Measurements from ENCODE around the gene IL17C. TPM values are rescaled to one million over a fixed set of nuclear protein-coding genes. Genes with fewer than 3 reads are reported as not detected.

IL17C gene
- total and polyA plus RNA-seq, 9 of the 15 experiments (the other 6 are each of a cell fraction or from before 2014, with no cell fraction given): not detected

DNA sequence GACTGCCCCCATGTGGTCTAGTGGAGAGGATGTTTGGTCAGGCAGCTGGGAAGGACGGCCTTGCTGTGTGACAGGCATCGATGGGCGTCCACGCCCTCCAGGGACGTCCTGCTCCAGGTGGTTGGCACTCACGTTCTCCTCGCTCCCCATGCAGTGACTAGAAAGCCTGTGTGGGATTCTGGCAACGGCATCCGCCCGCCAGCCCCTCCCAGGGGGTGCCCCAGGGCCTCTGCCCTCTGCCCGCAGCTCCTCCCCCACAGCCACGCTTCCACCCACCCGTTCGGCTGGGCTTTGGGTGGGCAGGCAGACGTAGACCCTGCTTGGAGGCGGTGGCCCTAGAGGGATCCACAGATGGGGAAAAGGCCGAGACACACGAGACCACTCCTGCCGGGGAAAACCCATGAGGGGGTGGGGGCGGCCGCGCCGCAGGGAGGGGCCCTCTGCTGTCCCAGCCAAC lies 4.7 kb upstream of the IL17C start (continued):
- TF ChIP-seq DDX20 (tag; IDR thresholded peaks at IDR 0.05; ENCODE audit: low read depth): no peak
- TF ChIP-seq MTA3 (IDR thresholded peaks at IDR 0.05; ENCODE audit: borderline replicate concordance): no peak
- TF ChIP-seq ZNF175 (CRISPR knock-in tag; IDR thresholded peaks at IDR 0.05; ENCODE audit: low read depth): no peak
- TF ChIP-seq CHD1 (IDR thresholded peaks at IDR 0.05; ENCODE audit: low read length): no peak
- no peak for TF ChIP-seq SAP30 (IDR thresholded peaks at IDR 0.05; ENCODE audit: borderline replicate concordance, insufficient read depth, low read depth, low read length, poor library complexity, severe bottlenecking)
- no peak for TF ChIP-seq NRF1 (conservative IDR thresholded peaks at IDR 0.05 in 1 of 2, IDR thresholded peaks at IDR 0.05 in 1 of 2)
- TF ChIP-seq LCOR (CRISPR knock-in tag; IDR thresholded peaks at IDR 0.05): no peak
- no peak for TF ChIP-seq IRF2 (CRISPR knock-in tag; IDR thresholded peaks at IDR 0.05)
- TF ChIP-seq ZC3H11A (IDR thresholded peaks at IDR 0.05; ENCODE audit: low read depth, low read length): no peak
- TF ChIP-seq, protein P1, sequence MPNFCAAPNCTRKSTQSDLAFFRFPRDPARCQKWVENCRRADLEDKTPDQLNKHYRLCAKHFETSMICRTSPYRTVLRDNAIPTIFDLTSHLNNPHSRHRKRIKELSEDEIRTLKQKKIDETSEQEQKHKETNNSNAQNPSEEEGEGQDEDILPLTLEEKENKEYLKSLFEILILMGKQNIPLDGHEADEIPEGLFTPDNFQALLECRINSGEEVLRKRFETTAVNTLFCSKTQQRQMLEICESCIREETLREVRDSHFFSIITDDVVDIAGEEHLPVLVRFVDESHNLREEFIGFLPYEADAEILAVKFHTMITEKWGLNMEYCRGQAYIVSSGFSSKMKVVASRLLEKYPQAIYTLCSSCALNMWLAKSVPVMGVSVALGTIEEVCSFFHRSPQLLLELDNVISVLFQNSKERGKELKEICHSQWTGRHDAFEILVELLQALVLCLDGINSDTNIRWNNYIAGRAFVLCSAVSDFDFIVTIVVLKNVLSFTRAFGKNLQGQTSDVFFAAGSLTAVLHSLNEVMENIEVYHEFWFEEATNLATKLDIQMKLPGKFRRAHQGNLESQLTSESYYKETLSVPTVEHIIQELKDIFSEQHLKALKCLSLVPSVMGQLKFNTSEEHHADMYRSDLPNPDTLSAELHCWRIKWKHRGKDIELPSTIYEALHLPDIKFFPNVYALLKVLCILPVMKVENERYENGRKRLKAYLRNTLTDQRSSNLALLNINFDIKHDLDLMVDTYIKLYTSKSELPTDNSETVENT (CRISPR knock-in tag; IDR thresholded peaks at IDR 0.05): no peak
- no peak for TF ChIP-seq DACH1 (IDR thresholded peaks at IDR 0.05; ENCODE audit: partially characterized antibody)
- no peak for TF ChIP-seq ZNF699 (CRISPR knock-in tag; IDR thresholded peaks at IDR 0.05; ENCODE audit: insufficient replicate concordance)
- TF ChIP-seq, protein P2, sequence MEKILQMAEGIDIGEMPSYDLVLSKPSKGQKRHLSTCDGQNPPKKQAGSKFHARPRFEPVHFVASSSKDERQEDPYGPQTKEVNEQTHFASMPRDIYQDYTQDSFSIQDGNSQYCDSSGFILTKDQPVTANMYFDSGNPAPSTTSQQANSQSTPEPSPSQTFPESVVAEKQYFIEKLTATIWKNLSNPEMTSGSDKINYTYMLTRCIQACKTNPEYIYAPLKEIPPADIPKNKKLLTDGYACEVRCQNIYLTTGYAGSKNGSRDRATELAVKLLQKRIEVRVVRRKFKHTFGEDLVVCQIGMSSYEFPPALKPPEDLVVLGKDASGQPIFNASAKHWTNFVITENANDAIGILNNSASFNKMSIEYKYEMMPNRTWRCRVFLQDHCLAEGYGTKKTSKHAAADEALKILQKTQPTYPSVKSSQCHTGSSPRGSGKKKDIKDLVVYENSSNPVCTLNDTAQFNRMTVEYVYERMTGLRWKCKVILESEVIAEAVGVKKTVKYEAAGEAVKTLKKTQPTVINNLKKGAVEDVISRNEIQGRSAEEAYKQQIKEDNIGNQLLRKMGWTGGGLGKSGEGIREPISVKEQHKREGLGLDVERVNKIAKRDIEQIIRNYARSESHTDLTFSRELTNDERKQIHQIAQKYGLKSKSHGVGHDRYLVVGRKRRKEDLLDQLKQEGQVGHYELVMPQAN (IDR thresholded peaks at IDR 0.05; ENCODE audit: borderline replicate concordance): no peak
- TF ChIP-seq RNF2 (IDR thresholded peaks at IDR 0.05): no peak
- TF ChIP-seq DNMT1 (IDR thresholded peaks at IDR 0.05): no peak
- TF ChIP-seq LARP7 (IDR thresholded peaks at IDR 0.05): no peak
- no peak for TF ChIP-seq ZNF584 (CRISPR knock-in tag; IDR thresholded peaks at IDR 0.05; ENCODE audit: low read depth)
- TF ChIP-seq CUX1 (CRISPR knock-in tag; IDR thresholded peaks at IDR 0.05): no peak
- TF ChIP-seq ZNF3 (CRISPR knock-in tag; IDR thresholded peaks at IDR 0.05): no peak
- TF ChIP-seq ZNF830 (CRISPR knock-in tag; IDR thresholded peaks at IDR 0.05): no peak
- no peak for TF ChIP-seq CAMTA2 (CRISPR knock-in tag; conservative IDR thresholded peaks at IDR 0.05)

Data from K562 (cell line).